NCI-H146 treated with DMSO at 0.1 percent for 48 hours (cell line): Measurements from ENCODE around the gene SUMF1.
"Not testable (repeated sequence)": the region's sequence is repeated elsewhere in the genome, so short reads cannot be mapped to it uniquely, and the experiment has no call there.

ENCODE experiments used
- DNase-seq: peaks from one replicate; lab custom pipeline; 2025; ENCODE audit not compliant: unreplicated experiment; lab: John Stamatoyannopoulos, UW

The SUMF1 gene

GRCh38 chr3:4462369-4463040, 4.6 kb downstream of the SUMF1 start:
- DNase-seq = no peak

DNA sequence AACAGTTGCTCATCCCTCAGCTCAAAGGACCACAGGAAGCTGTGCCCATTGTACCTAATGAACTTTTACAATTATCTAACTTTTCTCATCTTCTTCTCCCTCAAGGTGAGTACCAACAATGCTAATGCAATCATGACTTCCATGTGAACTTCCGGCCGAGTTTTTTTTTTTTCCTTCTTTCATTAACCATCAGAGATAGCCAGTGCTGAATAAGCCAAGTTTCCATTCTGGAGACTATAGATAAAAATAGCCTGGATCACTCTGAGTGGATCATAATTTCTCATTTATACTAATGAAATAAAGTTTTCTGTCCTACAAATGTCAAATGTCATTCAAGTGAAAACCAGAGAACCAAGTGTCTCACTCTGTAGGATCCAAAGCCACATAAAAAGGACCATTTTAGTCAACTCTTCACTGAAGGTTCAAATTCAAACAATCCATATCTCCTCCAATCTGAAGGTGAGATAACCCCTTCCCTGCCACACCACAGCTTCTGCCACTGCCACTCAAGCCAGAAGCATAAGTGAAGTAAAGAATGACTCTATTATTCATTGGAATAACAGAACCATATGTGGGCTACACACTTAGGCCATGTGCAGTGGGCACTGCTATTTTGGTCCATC, 5.5 kb downstream of the SUMF1 start:
- DNase-seq = no peak

DNA sequence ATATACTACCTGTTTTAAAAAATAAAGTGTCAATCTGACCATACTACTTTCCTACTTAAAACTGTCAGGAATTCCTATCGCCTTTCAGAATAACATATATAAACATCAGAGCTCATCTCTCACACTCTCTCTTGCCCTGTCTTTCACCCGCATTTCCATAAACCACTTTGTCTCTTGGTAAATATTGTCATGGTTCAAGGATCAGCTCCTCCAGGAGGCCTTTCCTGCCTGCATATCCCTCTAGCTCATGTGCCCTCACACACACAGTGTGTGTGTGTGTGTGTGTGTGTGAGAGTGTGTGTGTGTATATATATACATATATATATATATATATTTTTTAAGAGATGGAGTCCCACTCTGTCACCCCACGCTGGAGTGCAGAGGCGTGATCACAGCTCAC, 6.7 kb downstream of the SUMF1 start:
- DNase-seq = no peak

DNA sequence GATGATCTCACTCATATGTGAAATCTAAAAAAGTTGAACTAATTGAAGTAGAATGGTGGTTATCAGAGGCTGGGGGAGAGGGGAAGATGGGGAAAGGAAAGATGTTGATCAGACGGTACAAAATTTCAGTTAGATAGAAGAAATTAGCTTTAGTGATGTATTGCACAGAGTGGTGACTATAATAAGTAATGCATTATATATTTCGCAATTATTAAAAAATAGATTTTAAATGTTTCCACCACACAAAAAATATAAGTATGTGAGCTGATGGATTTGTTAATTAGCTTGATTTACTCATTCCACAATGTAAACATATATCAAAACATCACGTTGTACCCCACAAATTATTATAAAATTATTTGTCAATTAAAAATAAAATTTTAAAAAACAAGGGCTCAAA, 8.1 kb downstream of the SUMF1 start:
- no peak for DNase-seq

- not testable (repeated sequence) for DNase-seq
Observed at GRCh38 chr3:4456780-4457179, 10.3 kb downstream of the SUMF1 start.

DNA sequence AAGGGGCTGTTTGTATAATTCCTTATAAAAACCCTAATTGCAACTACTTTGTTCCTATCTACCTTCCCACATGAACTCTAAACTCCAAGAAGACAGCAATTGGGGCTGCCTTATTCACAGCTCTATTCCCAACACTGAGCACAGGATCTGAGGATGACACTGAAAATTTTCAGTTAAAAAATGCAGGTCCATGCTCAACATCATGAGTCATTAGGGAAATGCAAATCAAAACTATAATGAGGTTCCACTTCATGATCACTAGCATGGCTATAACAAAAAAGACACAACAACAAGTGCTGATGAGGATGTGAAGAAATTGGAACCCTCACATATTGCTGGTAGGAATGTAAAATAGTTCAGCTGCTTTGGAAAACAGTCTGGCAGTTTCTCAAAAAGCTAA, 12.9 kb downstream of the SUMF1 start:
- DNase-seq = no peak

GRCh38 chr3:4449043-4449805, 17.8 kb downstream of the SUMF1 start:
- no peak for DNase-seq

DNA sequence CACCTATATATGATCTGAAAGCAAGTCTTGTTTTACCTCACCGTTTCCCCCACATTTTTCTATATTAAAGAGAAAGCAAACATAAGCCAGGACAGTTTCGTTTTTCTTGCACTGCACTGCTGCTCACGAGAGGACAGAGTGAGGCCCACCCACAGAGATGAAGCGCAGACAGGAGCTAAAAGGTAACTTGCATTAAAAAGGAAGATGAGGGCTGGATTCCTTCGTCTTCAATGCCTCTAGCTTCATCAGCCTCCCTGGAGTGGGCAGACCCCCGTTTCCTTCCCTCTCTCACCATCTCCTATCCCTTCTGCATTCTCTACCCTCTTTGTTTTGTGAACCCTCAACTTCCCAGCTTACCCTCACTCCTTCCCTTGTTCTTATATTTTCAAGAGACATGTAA, 18.9 kb downstream of the SUMF1 start:
- no peak for DNase-seq

DNA sequence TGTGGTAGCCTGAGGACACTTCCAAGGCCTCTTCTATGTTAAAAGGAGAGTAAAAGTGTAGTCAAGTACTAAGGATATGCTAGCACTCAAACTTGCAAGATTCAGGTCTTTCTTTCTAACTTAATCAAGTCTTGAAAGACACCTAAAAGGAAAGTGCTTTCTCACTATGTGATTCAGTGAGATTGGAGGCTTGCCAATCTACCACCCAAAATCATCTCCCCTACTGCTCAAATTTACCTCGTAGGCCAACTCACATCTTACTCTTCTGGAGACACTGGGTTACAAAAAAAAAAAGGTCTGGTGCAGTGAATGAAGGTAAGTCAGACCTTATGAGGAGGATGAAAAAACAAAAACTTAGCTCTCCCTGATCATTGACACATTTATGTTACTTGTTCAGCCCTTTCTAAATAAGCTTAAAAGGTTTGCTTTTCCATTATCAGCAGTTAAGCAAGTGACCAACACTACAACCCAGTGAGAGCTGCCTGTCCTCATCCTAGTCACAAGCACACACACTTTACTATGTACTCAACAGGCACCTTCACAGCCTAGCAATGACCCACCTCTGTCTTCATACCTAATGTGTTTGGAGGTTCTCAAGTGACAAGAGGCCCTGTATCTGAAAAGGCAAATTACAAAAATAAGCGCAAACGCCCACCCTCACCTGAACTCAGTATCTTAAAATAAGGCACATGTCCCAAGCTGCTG, 19.6 kb downstream of the SUMF1 start:
- no peak for DNase-seq

DNA sequence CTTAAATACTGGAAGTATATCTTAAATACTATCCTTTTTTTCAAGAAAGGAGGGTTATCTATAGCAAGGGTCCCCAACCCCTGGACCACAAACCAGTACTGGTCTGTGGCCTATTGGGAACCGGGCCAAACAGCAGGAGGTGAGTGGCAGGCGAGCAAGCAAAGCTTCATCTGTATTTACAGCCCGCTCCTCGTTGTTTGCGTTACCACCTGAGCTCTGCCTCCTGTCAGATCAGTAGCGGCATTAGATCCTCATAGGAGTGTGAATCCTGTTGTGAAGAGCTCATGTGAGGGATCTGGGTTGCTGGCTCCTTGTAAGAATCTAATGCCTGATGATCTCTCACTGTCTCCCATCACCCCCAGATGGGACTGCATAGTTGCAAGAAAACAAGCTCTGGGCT, 26.1 kb downstream of the SUMF1 start:
- DNase-seq = no peak

DNA sequence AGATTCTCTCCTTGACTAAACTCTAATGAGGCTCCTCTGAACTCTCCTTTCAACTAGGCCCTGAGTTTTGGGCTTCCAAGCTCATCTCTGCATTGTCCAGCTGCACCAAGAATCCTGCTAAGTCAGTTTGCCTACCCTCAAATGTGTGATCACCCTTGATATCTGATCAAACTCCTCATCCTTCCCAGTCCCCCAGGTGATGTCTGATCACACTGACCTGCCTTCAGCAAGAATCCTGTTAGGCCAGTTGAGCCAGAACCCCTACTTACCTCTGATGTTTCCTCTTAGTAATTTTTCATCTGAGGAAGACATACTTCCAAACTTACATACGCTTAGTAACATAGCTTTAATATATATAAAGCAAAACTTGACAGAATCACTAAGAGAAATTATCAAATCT, 28.8 kb downstream of the SUMF1 start:
- no peak for DNase-seq

DNA sequence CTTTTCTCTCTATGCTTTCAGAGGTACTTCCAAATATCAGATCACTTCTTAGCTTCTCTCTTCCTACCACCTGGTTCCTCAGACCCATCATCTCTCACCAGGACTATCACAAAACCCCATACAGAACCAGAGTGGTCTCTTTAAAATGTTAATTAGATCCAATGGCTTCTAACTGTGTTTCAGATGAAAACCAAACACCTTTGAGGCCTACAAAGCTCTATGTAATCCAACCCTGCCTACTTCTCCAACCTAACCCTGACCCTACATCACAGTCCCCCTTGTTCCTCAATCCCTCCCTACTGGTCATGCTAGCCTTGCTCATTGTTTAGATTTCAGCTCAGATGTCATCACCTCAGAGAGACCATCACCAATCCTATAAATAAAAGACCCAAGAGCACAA, 34.8 kb downstream of the SUMF1 start:
- no peak for DNase-seq

DNA sequence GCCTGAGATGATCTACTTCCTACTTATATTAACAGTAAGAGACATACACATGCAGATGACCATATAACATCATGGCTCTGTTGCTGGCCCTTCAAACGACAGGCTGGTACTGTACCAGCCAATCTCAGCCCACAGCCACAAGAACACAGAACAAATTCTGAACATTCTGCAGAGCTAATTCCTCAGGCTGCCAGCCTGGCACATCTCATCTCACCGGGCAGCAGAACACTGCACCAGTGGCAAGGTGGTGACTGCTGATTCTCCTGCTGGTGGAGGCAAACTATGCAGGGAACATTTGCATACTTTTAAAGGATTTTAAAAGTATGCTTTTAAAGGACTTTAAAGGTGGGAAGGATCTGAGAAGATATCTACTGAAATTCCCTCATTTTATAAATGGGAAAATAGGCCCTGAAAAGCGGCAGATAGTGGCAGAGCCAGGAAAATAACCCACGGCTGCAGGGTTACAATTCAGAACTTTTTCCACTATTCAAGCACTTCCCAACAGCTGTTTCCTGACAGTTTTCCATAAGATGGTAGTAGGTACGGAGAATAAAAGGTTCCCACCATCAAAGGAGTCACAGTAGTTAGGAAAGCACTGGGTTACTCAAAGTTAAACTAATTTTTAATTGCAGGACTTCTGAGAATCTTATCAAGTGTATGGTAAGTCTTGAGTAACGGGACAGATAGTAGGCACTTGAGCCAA, 37.3 kb downstream of the SUMF1 start:
- DNase-seq = no peak

GRCh38 chr3:4426782-4427344, 40.2 kb downstream of the SUMF1 start:
- no peak for DNase-seq

DNA sequence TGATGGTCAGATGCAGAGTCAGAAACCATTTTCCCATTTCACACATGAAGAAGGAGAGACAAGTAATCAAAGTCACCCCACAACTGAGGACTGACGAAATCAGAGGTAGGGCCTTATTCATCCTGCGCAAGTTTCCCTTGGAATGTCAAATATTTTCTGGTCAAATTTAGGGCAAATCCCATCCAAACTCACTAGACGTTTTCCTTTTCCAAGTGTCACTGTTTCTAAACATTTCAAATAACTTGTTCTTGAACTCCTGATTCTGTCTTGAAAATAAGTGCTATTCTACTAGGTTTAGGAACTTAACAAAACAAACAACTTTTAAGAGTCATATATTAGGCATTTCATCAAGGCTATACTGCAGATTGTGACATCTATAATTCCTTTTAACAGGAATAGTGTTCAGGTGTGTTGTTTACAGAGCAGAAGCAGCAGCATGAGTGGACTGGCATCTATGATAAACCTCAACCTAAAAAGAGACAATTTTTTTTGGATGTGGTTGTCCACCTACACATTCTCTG, 40.7 kb downstream of the SUMF1 start:
- no peak for DNase-seq

GRCh38 chr3:4425707-4426106, 41.4 kb downstream of the SUMF1 start:
- no peak for DNase-seq

- no peak for DNase-seq
Observed at GRCh38 chr3:4425055-4425454, 42.0 kb downstream of the SUMF1 start.

DNA sequence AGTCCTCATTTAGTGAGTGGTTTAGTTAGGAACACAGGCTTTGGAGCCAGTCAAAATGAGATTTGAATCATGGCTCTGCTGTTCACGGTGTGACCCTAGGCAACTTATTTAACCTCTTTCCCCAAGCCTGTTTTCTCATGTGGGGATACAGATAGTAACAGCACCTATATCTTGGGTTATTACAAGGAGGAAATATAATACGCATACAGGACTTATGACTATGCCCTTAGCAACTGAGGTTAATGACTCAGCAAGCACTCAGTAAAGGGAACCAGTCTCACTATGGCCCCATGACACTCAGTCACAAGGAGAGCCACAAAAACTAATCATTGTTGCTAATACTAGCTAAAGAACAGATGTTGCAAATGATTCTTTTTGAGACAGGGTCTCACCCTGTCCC, 45.9 kb downstream of the SUMF1 start:
- DNase-seq = no peak

- DNase-seq = no peak
Observed at GRCh38 chr3:4419920-4420319, 47.1 kb downstream of the SUMF1 start.

DNA sequence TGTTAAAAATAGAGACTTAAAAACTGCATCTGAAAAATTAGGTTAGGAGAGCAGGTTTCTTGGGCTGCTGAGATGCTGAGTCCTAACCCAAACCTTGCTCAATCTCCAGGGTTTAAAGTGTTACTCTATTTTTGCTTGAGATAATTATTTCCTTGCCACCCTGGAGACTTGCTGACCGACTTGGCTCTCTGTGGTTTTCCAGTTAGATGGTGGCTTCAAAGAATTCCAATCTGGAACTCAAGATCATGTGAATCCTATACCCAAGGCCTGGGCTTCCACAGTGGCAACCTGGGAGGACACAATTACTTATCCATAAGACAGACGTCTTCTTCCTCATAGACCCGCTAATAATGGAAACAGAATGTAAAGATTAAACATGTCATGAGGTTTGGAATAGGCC, 47.7 kb downstream of the SUMF1 start:
- DNase-seq = no peak

GRCh38 chr3:4418156-4418555, 48.9 kb downstream of the SUMF1 start:
- no peak for DNase-seq
